RWPE2 (cell line): ENCODE measurements around the gene SLC26A6.

ENCODE experiments used
- ATAC-seq: fragments of 200-7000 bp; cut with Tn5 transposase; 3 replicates; pipeline ENCODE4 v1.9.1; 2021; ENCODE audit warnings: low read depth
- DNase-seq: peaks from one replicate; pipeline ENCODE4 v3.0.0-alpha.2; 2020; ENCODE audit warnings: low spot score
- H3K27ac ChIP-seq: fragments of 450-650 bp; 2 replicates; pipeline ENCODE4 v1.5.1; 2017; ENCODE audit warnings: mild to moderate bottlenecking; ENCODE audit not compliant: poor library complexity, severe bottlenecking
- H3K27me3 ChIP-seq: fragments of 250-450 bp; sonication (Bioruptor Pico); 2 replicates; pipeline ENCODE4 v1.5.1; 2021; ENCODE audit warnings: mild to moderate bottlenecking, moderate library complexity; ENCODE audit not compliant: insufficient read depth, poor library complexity, severe bottlenecking
- H3K36me3 ChIP-seq: fragments of 250-450 bp; sonication (Bioruptor Pico); 2 replicates; pipeline ENCODE4 v1.5.1; 2020; ENCODE audit warnings: low read depth, mild to moderate bottlenecking, moderate library complexity
- H3K4me1 ChIP-seq: fragments of 250-450 bp; sonication (Bioruptor Pico); 2 replicates; pipeline ENCODE4 v1.5.1; 2021; ENCODE audit warnings: mild to moderate bottlenecking, moderate library complexity; ENCODE audit not compliant: insufficient read depth, poor library complexity, severe bottlenecking
- H3K4me3 ChIP-seq: fragments of 250-450 bp; sonication (Bioruptor Pico); 2 replicates; pipeline ENCODE4 v1.5.1; 2021; ENCODE audit warnings: mild to moderate bottlenecking, moderate library complexity; ENCODE audit not compliant: severe bottlenecking
- H3K9me3 ChIP-seq: fragments of 250-450 bp; sonication (Bioruptor Pico); 2 replicates; pipeline ENCODE4 v1.5.1; 2021; ENCODE audit warnings: mild to moderate bottlenecking, moderate library complexity; ENCODE audit not compliant: severe bottlenecking
- TF ChIP-seq, protein P1 (sequence below): fragments of 450-650 bp; IDR thresholded peaks from one replicate; pipeline ENCODE4 v1.5.1; 2017; ENCODE audit warnings: mild to moderate bottlenecking, moderate library complexity; ENCODE audit not compliant: poor library complexity, severe bottlenecking

SLC26A6 gene

DNA sequence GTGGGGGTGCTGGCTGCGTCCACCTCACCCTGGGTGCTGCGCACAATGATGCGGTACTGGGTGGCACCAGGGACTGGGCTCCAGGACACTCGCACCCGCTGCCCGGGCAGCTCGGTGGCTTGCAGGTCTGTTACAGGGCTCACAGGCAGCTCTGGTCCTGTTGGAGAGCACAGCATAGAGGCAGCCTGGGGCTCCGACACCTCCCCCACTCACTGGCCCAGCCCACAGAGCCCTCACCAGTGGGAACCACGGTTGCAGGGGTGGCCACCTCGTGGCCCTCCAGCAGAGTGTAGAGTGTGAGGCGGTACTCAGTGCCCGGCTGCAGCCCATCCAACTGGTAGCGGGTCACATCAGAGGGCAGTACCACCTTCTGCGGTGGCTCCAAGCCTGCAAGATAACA lies 43.8 kb downstream of the SLC26A6 start:
- H3K4me1 ChIP-seq = peaks cover 9% of the 10 kb centered on the region
- peaks cover 78% of the 10 kb centered on the region for H3K36me3 ChIP-seq
- no peak overlapping the region for H3K4me3 ChIP-seq
- H3K9me3 ChIP-seq = no peaks in the 10 kb centered on the region
- ATAC-seq (no peak), DNase-seq (no peak)
- H3K27ac ChIP-seq = peak overlapping the region; percentile 98
- no peaks in the 10 kb centered on the region for H3K27me3 ChIP-seq
- TF ChIP-seq, protein P1, sequence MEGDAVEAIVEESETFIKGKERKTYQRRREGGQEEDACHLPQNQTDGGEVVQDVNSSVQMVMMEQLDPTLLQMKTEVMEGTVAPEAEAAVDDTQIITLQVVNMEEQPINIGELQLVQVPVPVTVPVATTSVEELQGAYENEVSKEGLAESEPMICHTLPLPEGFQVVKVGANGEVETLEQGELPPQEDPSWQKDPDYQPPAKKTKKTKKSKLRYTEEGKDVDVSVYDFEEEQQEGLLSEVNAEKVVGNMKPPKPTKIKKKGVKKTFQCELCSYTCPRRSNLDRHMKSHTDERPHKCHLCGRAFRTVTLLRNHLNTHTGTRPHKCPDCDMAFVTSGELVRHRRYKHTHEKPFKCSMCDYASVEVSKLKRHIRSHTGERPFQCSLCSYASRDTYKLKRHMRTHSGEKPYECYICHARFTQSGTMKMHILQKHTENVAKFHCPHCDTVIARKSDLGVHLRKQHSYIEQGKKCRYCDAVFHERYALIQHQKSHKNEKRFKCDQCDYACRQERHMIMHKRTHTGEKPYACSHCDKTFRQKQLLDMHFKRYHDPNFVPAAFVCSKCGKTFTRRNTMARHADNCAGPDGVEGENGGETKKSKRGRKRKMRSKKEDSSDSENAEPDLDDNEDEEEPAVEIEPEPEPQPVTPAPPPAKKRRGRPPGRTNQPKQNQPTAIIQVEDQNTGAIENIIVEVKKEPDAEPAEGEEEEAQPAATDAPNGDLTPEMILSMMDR = no peak

DNA sequence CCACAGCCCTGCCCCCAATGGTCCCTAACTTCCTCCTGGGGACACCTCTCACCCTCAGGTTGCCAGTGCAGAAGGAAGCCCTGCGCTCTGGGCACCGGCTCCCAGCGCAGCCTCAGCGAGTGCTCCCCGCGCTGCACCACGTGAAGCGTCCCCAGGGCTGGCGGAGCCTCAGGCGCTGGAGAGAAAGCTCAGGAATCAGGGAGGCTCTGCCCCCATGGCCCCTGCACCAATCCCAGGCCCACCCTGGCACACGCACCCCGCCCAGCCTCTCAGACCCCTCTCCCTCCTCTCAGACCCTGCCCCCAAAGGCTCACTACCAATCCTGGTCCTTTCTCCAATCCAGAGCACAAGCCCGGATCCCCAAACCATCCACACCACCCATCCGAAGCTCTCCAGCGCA lies 47.0 kb downstream of the SLC26A6 start:
- no peak for DNase-seq
- Histone ChIP-seq H3K4me3 (no peak overlapping the region), H3K4me1 (no peaks in the 10 kb centered on the region), H3K36me3 (peaks cover 100% of the 10 kb centered on the region), H3K27me3 (no peaks in the 10 kb centered on the region), H3K9me3 (no peaks in the 10 kb centered on the region), H3K27ac (no peak overlapping the region)
- TF ChIP-seq, protein P1 = no peak
- ATAC-seq = no peak

DNA sequence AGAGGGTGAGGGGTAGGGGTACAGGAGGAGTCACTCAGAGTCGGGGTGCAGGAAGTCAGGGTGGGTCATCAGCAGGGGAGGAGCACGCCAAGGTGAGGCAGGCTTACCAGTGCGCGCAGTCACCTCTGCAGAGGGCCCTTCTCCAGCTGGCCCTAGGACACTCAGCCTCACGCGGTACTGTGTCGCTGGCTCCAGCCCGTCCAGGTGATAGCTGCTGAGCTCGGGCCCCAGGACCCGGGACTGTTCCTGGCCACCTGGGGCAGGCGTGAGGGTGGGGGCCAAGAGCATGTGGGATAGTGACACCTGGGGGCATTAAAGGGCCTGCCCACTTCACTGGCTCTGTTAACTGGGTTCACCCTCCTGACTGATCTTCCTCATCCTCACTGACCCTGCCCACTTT lies 47.6 kb downstream of the SLC26A6 start:
- no peak for ATAC-seq
- Histone ChIP-seq H3K27me3 (no peaks in the 10 kb centered on the region), H3K4me3 (no peak overlapping the region), H3K36me3 (peaks cover 100% of the 10 kb centered on the region), H3K9me3 (no peaks in the 10 kb centered on the region), H3K4me1 (no peaks in the 10 kb centered on the region), H3K27ac (no peak overlapping the region)
- TF ChIP-seq, protein P1 = no peak
- no peak for DNase-seq

DNA sequence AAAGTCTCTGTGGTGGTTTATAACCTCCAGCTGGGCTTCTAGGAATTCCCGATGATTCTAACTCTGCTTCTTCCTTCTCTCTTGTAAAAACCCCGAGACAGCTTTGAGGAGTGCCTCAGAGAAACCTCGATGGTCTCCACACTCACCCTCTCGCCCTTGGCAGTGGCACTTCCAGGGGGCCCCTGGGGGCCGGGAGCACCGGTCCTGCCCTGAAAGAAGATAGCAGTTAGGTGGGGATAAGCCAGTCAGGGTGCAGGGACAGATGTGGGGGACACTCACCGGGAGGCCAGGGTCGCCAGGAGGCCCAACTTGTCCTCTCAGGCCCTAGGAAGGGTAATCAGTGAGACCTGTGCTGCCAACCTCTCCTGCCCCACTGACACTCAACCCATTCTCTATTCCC lies 49.9 kb downstream of the SLC26A6 start:
- no peaks in the 10 kb centered on the region for H3K9me3 ChIP-seq
- ATAC-seq = no peak
- H3K27me3 ChIP-seq = no peaks in the 10 kb centered on the region
- TF ChIP-seq, protein P1 = no peak
- H3K36me3 ChIP-seq = peaks cover 100% of the 10 kb centered on the region
- no peaks in the 10 kb centered on the region for H3K4me1 ChIP-seq
- H3K4me3 ChIP-seq = no peak overlapping the region
- no peak for DNase-seq
- H3K27ac ChIP-seq = no peak overlapping the region

DNA sequence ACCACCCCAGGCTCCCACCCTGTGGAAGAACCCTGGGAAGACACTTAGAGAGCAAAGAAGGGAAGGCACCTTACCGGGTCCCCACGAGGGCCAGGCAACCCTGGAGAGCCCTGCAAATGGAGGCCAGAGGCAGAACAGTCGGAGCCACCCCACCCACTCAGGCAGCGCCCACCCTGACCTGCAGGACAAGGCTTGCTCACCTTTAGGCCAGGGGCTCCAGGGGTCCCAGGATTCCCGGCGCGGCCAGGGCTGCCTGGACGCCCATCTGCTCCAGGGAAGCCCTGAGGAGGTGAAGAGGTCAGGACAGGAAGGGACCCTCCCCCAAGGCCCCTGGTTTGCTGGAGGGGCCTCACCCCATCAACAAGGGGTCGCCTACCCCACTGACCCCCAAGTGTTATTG lies 50.4 kb downstream of the SLC26A6 start:
- Histone ChIP-seq H3K27ac (no peak overlapping the region), H3K4me3 (no peak overlapping the region), H3K9me3 (no peaks in the 10 kb centered on the region), H3K36me3 (peaks cover 100% of the 10 kb centered on the region), H3K4me1 (no peaks in the 10 kb centered on the region), H3K27me3 (no peaks in the 10 kb centered on the region)
- TF ChIP-seq, protein P1 = no peak
- ATAC-seq (no peak), DNase-seq (no peak)
